NCI-H446 treated with DMSO at 0.1 percent for 48 hours (cell line): Measurements from ENCODE around the gene OR52B2.
"Not testable (repeated sequence)": the region's sequence is repeated elsewhere in the genome, so short reads cannot be mapped to it uniquely, and the experiment has no call there.

Source experiments
- DNase-seq: peaks from one replicate; lab custom pipeline; 2025; lab: John Stamatoyannopoulos, UW

The OR52B2 gene

DNA sequence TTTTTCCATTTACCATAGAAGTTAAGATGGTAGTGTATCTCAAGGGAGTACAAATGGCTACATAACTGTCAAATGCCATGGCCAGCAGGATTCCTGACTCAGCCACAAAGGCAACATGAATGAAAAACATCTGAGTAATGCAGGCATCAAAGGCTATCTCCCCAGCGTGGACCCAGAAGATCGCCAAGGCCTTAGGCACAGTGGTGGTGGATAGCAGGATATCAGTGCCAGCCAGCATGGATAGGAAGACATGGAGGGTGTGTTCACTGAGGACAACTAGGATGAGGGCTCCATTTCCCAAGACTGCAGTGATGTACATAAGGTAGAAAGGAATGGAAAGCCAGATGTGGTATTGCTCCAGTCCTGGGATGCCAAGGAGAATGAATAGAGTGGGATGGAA is 18.0 kb downstream of the OR52B2 start:
- DNase-seq, result no peak

- no peak for DNase-seq
These were observed 19.0 kb downstream of the OR52B2 start for GRCh38 chr11:6151117-6151516.

GRCh38 chr11:6143737-6144136 is 26.4 kb downstream of the OR52B2 start:
- DNase-seq, result not testable (repeated sequence)

DNA sequence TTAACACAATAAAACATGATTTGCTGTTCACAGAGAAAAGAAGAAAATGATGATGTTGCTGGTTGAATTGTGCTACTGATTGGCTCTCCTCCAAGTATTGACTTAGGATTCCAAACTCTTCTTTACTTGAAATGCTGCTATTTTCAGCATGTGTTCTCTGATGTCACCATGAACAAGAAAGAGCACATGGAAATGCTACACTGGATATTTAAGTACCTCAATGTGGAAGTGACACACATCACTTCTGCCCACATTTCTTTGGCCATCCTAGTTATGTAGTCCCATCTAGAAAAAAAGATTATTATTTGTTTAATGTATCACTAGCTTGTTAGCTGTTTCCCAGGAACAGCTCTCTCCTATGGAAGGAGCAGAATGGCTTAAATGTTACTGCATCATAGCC is 27.2 kb downstream of the OR52B2 start:
- DNase-seq, result no peak

DNA sequence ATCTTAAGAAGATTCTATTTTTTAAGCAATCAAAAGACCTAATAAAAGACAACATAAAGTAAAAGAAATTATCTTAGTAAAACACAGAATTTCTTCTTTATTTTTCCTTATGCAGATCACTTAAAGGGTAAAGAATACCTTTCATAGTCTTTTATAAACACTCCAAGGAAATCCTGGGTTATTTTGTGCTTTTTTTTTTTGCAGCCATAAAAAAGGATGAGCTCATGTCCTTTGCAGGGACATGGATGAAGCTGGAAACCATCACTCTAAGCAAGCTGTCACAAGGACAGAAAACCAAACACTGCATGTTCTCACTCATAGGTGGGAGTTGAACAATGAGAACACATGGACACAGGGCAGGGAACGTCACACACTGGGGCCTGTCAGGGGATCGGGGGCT is 34.2 kb downstream of the OR52B2 start:
- DNase-seq, result not testable (repeated sequence)

- DNase-seq, result no peak
These were observed 37.7 kb downstream of the OR52B2 start for GRCh38 chr11:6132431-6132830.

GRCh38 chr11:6129635-6130034 is 40.5 kb downstream of the OR52B2 start:
- DNase-seq, result no peak

DNA sequence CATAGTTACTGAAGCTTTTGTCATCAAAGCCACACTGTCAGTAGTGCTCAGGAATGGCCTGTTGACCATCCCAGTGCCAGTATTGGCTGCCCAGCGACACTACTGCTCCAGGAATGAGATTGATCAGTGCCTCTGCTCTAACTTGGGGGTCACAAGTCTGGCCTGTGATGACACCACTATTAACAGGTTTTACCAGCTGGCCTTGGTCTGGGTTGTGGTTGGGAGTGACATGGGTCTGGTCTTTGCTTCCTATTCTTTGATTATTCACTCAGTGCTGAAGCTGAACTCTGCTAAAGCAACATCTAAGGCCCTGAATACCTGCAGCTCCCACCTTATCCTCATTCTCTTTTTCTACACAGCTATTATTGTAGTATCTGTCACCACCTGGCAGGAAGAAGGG is 41.1 kb downstream of the OR52B2 start:
- DNase-seq, result no peak

GRCh38 chr11:6127881-6128280 is 42.2 kb downstream of the OR52B2 start:
- DNase-seq, result no peak

DNA sequence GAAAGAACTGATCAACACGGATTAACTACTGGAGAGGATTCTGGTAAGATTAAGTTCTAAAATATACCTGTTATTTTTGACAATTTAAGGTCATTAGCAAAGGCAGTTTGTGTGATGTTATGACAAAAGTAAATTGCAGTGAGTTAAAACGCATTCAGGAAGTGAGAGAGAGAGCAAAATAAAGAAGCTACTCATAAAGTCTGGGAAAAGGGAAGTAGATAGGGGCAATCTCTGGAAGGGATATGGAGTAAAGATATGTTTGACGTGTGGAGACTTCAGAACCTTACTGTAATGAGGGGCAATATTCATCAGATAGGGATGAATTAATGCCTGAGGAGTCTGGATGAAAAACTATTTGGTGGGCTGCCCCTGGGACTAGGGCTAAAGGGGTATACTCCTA is 45.9 kb downstream of the OR52B2 start:
- no peak for DNase-seq
